HL-60 (cell line): ENCODE results near the gene CLEC11A.

Source experiments
- DNase-seq, 2 experiments: peaks; one replicate each; pipeline ENCODE4 v3.0.0-alpha.2; 2010 to 2020; ENCODE audit warnings: low read depth in 1 of 2, low spot score in 1 of 2
- H3K27ac ChIP-seq: fragments of 250-450 bp; sonication (Bioruptor Pico); replicated peaks from 2 replicates; pipeline ENCODE4 v1.5.1; 2020; ENCODE audit warnings: mild to moderate bottlenecking, moderate library complexity
- H3K27me3 ChIP-seq: fragments of 250-450 bp; sonication (Bioruptor Pico); 2 replicates; pipeline ENCODE4 v1.5.1; 2021; ENCODE audit warnings: mild to moderate bottlenecking, moderate library complexity; ENCODE audit not compliant: insufficient read depth, poor library complexity, severe bottlenecking
- H3K4me3 ChIP-seq: replicated peaks from 2 replicates; pipeline ENCODE4 v1.5.1; 2011; ENCODE audit warnings: mild to moderate bottlenecking, control low read depth, low read length; ENCODE audit not compliant: insufficient read depth
- GABPA ChIP-seq: IDR thresholded peaks from 2 replicates; pipeline ENCODE4 v1.6.1; 2012; ENCODE audit warnings: low read depth
- POLR2AphosphoS5 ChIP-seq: IDR thresholded peaks from 2 replicates; pipeline ENCODE4 v1.6.1; 2012; ENCODE audit warnings: low read depth
- SPI1 ChIP-seq: IDR thresholded peaks from 2 replicates; pipeline ENCODE4 v1.6.1; 2012; ENCODE audit warnings: low read depth, mild to moderate bottlenecking, borderline replicate concordance
- TF ChIP-seq, protein P1 (sequence below): IDR thresholded peaks from one replicate; pipeline ENCODE4 v1.5.1; 2011; ENCODE audit warnings: low read length, control low read depth, inconsistent platforms; ENCODE audit not compliant: insufficient read depth
- TF ChIP-seq, protein P2 (sequence below): IDR thresholded peaks from 2 replicates; pipeline ENCODE4 v1.6.1; 2012; ENCODE audit warnings: low read depth; ENCODE audit not compliant: insufficient replicate concordance

Gene CLEC11A

DNA sequence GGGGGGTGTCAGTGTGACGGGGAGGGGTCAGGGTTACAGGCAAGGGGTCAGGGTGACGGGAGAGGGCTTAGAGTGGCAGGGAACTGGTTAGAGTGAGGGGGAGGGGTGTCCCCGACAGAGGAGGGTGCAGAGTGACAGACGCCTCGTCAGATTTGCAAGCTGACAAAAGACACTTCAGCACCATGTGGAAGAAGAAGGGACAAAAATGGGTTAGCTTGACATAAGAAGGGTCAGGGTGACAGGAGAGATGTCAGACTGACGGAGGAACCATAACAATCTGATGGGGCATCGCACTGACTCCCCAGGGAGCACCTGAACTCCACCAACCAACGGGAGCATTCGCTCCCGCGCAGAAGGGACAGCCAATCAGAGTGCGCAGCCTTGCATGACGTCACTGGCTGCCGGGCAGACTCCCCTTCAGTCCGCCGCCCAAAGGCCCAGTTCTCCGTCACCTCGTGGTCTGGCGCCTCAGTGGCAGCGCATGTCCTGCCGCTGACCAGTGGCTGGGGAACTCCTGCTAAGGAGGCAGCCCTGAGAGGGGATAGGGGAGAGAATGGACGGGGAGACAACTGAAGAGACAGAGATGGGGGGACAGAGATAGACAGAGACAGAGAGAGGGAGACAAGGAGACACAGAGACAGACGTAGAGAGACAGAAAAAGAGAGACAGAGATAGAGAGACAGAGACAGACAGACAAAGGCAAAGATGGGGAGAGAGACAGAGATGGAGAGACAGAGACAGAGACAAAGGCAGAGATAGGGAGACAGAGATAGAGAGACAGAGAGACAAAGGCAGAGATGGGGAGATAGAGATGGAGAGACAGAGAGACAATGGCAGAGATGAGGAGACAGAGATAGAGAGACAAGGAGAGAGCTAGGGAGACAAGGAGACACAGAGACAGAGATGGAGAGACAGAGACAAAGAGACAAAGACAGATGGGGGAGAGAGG is 43.7 kb upstream of the CLEC11A start:
- peak; percentile 28 to 61 for DNase-seq
- no peaks in the 10 kb centered on the region for H3K27me3 ChIP-seq
- TF ChIP-seq, protein P1, sequence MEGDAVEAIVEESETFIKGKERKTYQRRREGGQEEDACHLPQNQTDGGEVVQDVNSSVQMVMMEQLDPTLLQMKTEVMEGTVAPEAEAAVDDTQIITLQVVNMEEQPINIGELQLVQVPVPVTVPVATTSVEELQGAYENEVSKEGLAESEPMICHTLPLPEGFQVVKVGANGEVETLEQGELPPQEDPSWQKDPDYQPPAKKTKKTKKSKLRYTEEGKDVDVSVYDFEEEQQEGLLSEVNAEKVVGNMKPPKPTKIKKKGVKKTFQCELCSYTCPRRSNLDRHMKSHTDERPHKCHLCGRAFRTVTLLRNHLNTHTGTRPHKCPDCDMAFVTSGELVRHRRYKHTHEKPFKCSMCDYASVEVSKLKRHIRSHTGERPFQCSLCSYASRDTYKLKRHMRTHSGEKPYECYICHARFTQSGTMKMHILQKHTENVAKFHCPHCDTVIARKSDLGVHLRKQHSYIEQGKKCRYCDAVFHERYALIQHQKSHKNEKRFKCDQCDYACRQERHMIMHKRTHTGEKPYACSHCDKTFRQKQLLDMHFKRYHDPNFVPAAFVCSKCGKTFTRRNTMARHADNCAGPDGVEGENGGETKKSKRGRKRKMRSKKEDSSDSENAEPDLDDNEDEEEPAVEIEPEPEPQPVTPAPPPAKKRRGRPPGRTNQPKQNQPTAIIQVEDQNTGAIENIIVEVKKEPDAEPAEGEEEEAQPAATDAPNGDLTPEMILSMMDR: no peak
- TF ChIP-seq POLR2AphosphoS5 (no peak), GABPA (no peak), SPI1 (no peak)
- TF ChIP-seq, protein P2, sequence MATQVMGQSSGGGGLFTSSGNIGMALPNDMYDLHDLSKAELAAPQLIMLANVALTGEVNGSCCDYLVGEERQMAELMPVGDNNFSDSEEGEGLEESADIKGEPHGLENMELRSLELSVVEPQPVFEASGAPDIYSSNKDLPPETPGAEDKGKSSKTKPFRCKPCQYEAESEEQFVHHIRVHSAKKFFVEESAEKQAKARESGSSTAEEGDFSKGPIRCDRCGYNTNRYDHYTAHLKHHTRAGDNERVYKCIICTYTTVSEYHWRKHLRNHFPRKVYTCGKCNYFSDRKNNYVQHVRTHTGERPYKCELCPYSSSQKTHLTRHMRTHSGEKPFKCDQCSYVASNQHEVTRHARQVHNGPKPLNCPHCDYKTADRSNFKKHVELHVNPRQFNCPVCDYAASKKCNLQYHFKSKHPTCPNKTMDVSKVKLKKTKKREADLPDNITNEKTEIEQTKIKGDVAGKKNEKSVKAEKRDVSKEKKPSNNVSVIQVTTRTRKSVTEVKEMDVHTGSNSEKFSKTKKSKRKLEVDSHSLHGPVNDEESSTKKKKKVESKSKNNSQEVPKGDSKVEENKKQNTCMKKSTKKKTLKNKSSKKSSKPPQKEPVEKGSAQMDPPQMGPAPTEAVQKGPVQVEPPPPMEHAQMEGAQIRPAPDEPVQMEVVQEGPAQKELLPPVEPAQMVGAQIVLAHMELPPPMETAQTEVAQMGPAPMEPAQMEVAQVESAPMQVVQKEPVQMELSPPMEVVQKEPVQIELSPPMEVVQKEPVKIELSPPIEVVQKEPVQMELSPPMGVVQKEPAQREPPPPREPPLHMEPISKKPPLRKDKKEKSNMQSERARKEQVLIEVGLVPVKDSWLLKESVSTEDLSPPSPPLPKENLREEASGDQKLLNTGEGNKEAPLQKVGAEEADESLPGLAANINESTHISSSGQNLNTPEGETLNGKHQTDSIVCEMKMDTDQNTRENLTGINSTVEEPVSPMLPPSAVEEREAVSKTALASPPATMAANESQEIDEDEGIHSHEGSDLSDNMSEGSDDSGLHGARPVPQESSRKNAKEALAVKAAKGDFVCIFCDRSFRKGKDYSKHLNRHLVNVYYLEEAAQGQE: no peak
- no peak overlapping the region for H3K27ac ChIP-seq
- H3K4me3 ChIP-seq: no peak overlapping the region

DNA sequence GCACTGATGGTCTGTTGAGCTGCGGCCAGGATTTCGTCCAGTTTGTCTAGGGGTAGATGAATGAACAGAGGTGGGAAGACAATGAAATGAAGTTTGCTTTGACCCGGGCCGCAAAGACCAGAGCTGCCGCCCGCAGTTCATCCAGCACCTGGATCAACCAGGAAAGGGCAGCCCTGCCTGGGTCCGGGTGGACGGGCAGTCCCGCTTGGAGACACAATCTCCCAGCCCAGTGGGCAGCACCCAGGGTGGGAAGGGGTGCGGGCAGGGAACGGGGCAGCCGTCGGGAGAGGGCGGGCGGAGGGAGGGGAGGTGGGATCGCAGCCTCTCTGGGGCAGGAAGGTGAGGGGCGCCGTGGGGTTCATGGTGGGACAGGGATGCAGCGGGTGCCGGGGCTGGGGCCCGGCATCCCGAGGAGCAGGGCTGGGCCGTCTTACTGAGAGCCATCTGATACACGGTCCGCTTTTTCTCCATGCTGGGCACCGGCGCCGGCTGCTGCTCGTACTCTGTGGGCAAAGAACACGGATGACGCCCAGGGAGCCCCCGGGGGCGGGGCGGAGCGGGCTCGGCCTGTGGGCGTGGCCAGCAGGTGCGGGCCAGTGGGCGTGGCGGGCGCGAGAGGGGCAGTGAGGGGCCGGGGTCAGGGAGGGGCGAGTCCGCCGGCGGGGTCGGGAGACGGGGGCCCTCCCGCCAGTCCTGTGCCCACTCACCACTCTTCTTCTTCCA is 36.7 kb upstream of the CLEC11A start:
- Histone ChIP-seq H3K27me3 (no peaks in the 10 kb centered on the region), H3K4me3 (no peak overlapping the region), H3K27ac (no peak overlapping the region)
- no peak for DNase-seq
- TF ChIP-seq SPI1: no peak
- no peak for TF ChIP-seq GABPA
- TF ChIP-seq, protein P2: no peak
- TF ChIP-seq, protein P1: no peak
- TF ChIP-seq POLR2AphosphoS5: no peak

DNA sequence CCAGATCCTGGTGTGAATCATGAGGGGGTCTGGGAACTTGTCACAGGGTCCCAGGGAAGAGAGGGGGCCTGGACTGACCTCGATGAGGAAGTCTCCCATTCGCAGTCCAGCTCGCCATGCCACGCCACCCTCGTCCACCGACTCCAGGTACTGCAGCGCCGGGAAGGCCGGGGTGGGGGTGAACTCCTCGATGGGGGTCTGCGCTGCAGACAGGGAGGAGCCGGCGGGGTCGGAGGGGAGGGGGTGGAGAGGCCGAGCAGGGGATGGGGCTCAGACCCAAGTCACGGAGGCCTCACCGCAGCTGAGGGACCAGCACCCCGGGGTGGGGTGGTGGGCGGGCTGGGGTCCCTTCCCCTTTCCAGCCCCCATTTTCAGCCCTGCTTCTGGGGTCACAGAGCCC is 34.4 kb upstream of the CLEC11A start:
- peaks cover 4% of the 10 kb centered on the region for H3K27me3 ChIP-seq
- no peak for DNase-seq

More for the DNA sequence above, 34.4 kb upstream of the CLEC11A start:
- Histone ChIP-seq H3K27ac (no peak overlapping the region), H3K4me3 (no peak overlapping the region)
- TF ChIP-seq SPI1 (no peak), GABPA (no peak), POLR2AphosphoS5 (no peak)
- TF ChIP-seq, protein P1: no peak
- TF ChIP-seq, protein P2: no peak
